Trophoblast cell (in vitro differentiated cells and primary cell): ENCODE measurements around the gene COQ7.

Source experiments
- DNase-seq, 2 donors: peaks; one replicate each; pipeline ENCODE4 v3.0.0-alpha.2; 2016
- H2AFZ ChIP-seq: 2 replicates; pipeline ENCODE4 v1.6.1; 2013; ENCODE audit warnings: low read length, moderate library complexity, mild to moderate bottlenecking; ENCODE audit not compliant: insufficient read depth, poor library complexity
- H2AK5ac ChIP-seq: 2 replicates; pipeline ENCODE4 v1.6.1; 2013; ENCODE audit warnings: mild to moderate bottlenecking, low read length
- H2BK120ac ChIP-seq: 2 replicates; pipeline ENCODE4 v1.6.1; 2013; ENCODE audit warnings: low read length, mild to moderate bottlenecking, moderate library complexity; ENCODE audit not compliant: insufficient read depth, poor library complexity
- H2BK12ac ChIP-seq: 2 replicates; pipeline ENCODE4 v1.6.1; 2013; ENCODE audit warnings: mild to moderate bottlenecking, low read length, moderate library complexity
- H2BK5ac ChIP-seq: 2 replicates; pipeline ENCODE4 v1.6.1; 2013; ENCODE audit warnings: low read length, low read depth, moderate library complexity, mild to moderate bottlenecking; ENCODE audit not compliant: poor library complexity
- H3K14ac ChIP-seq: 2 replicates; pipeline ENCODE4 v1.6.1; 2013; ENCODE audit warnings: mild to moderate bottlenecking, low read length
- H3K18ac ChIP-seq: 2 replicates; pipeline ENCODE4 v1.6.1; 2013; ENCODE audit warnings: mild to moderate bottlenecking, low read length
- H3K23ac ChIP-seq: 2 replicates; pipeline ENCODE4 v1.6.1; 2013; ENCODE audit warnings: low read length
- H3K27ac ChIP-seq: 2 replicates; pipeline ENCODE4 v1.5.1; 2013; ENCODE audit warnings: low read depth, mild to moderate bottlenecking, inconsistent platforms, low read length, moderate library complexity
- H3K27me3 ChIP-seq: 2 replicates; pipeline ENCODE4 v1.6.1; 2013; ENCODE audit warnings: inconsistent platforms, mild to moderate bottlenecking, low read length, moderate library complexity; ENCODE audit not compliant: insufficient read depth
- H3K36me3 ChIP-seq, 2 experiments: 1 replicate in 1 of 2; 2 replicates in 1 of 2; pipeline ENCODE4 v1.6.1; 2013; ENCODE audit warnings: low read length in 2 of 2, mild to moderate bottlenecking in 2 of 2, moderate library complexity in 1 of 2; ENCODE audit not compliant: insufficient read depth in 2 of 2, control insufficient read depth in 1 of 2
- H3K4ac ChIP-seq: 2 replicates; pipeline ENCODE4 v1.6.1; 2013; ENCODE audit warnings: low read depth, mild to moderate bottlenecking, low read length, moderate library complexity
- H3K4me1 ChIP-seq, 2 experiments: 1 replicate in 1 of 2; 2 replicates in 1 of 2; pipeline ENCODE4 v1.6.1; 2013; ENCODE audit warnings: low read length in 2 of 2, mild to moderate bottlenecking in 2 of 2, moderate library complexity in 1 of 2; ENCODE audit not compliant: insufficient read depth in 2 of 2, control insufficient read depth in 1 of 2
- H3K4me2 ChIP-seq: 2 replicates; pipeline ENCODE4 v1.6.1; 2013; ENCODE audit warnings: inconsistent platforms, mild to moderate bottlenecking, low read length, moderate library complexity
- H3K4me3 ChIP-seq: 2 replicates; pipeline ENCODE4 v1.5.1; 2013; ENCODE audit warnings: mild to moderate bottlenecking, low read depth, low read length, inconsistent platforms
- H3K79me1 ChIP-seq: one replicate; pipeline ENCODE4 v1.6.1; 2013; ENCODE audit warnings: low read length
- H3K79me2 ChIP-seq: 2 replicates; pipeline ENCODE4 v1.6.1; 2013; ENCODE audit warnings: low read length, mild to moderate bottlenecking; ENCODE audit not compliant: control insufficient read depth, insufficient read depth, poor library complexity
- H3K9ac ChIP-seq: 2 replicates; pipeline ENCODE4 v1.6.1; 2013; ENCODE audit warnings: mild to moderate bottlenecking, low read length
- H3K9me3 ChIP-seq: 2 replicates; pipeline ENCODE4 v1.6.1; 2013; ENCODE audit warnings: low read depth, mild to moderate bottlenecking, control low read depth, inconsistent platforms, low read length; ENCODE audit not compliant: insufficient read depth
- H4K12ac ChIP-seq: 2 replicates; pipeline ENCODE4 v1.6.1; 2013; ENCODE audit warnings: low read depth, mild to moderate bottlenecking, low read length, moderate library complexity
- H4K8ac ChIP-seq: 2 replicates; pipeline ENCODE4 v1.6.1; 2013; ENCODE audit warnings: low read depth, mild to moderate bottlenecking, low read length, moderate library complexity
- H4K91ac ChIP-seq: one replicate; pipeline ENCODE4 v1.6.1; 2013; ENCODE audit warnings: low read depth, mild to moderate bottlenecking, low read length, moderate library complexity
- WGBS: extraction: QIAGEN DNeasy Blood & Tissue Kit; methylation state at CpG from one replicate; pipeline ENCODE4 v1.1.7; 2013; ENCODE audit warnings: missing lambda C conversion rate; ENCODE audit not compliant: insufficient read length, insufficient coverage; ENCODE audit errors: extremely low coverage; 5-methylcytosine and 5-hydroxymethylcytosine counted together

COQ7 gene

GRCh38 chr16:19029980-19030379, 37.4 kb upstream of the COQ7 start:
- H3K18ac ChIP-seq = no peak overlapping the region
- no peak overlapping the region for H3K14ac ChIP-seq
- no peak overlapping the region for H3K23ac ChIP-seq
- H3K79me2 ChIP-seq = no peaks in the 10 kb centered on the region
- WGBS = no CpG with 5 or more reads among the region's 6 CpGs
- no peaks in the 10 kb centered on the region for H3K36me3 ChIP-seq
- H3K79me1 ChIP-seq = no peaks in the 10 kb centered on the region
- H4K91ac ChIP-seq = no peak overlapping the region
- no peak overlapping the region for H3K4ac ChIP-seq
- no peak overlapping the region for H2BK5ac ChIP-seq
- H3K27me3 ChIP-seq = no peaks in the 10 kb centered on the region
- no peak overlapping the region for H2BK120ac ChIP-seq
- no peak overlapping the region for H2AFZ ChIP-seq
- H4K12ac ChIP-seq = no peak overlapping the region
- H3K27ac ChIP-seq = no peak overlapping the region
- no peak overlapping the region for H3K4me3 ChIP-seq
- H3K4me2 ChIP-seq = no peak overlapping the region
- H2BK12ac ChIP-seq = no peak overlapping the region
- no peaks in the 10 kb centered on the region for H3K4me1 ChIP-seq
- H2AK5ac ChIP-seq = no peak overlapping the region
- no peak overlapping the region for H4K8ac ChIP-seq
- H3K9me3 ChIP-seq = peaks cover 1% of the 10 kb centered on the region
- no peak overlapping the region for H3K9ac ChIP-seq
- DNase-seq = peak in 1 of 2 donors; percentile 46

GRCh38 chr16:19031738-19032137, 35.7 kb upstream of the COQ7 start:
- no peak overlapping the region for H3K27ac ChIP-seq
- no peak overlapping the region for H2BK12ac ChIP-seq
- no peak overlapping the region for H3K4me2 ChIP-seq
- peaks cover 1% of the 10 kb centered on the region for H3K9me3 ChIP-seq
- DNase-seq = no peak
- H4K91ac ChIP-seq = no peak overlapping the region
- no peak overlapping the region for H3K14ac ChIP-seq
- no peaks in the 10 kb centered on the region for H3K79me2 ChIP-seq
- no peak overlapping the region for H4K8ac ChIP-seq
- no peak overlapping the region for H3K9ac ChIP-seq
- H4K12ac ChIP-seq = no peak overlapping the region
- no peaks in the 10 kb centered on the region for H3K79me1 ChIP-seq
- no peak overlapping the region for H2AK5ac ChIP-seq
- no peak overlapping the region for H2BK5ac ChIP-seq
- WGBS = no CpG with 5 or more reads among the region's 4 CpGs
- H3K4me1 ChIP-seq = no peaks in the 10 kb centered on the region
- no peak overlapping the region for H3K18ac ChIP-seq
- peaks cover 0 to 2% of the 10 kb centered on the region in 2 experiments for H3K36me3 ChIP-seq
- H3K23ac ChIP-seq = no peak overlapping the region
- no peak overlapping the region for H3K4me3 ChIP-seq
- no peak overlapping the region for H3K4ac ChIP-seq
- H2BK120ac ChIP-seq = no peak overlapping the region
- no peak overlapping the region for H2AFZ ChIP-seq
- H3K27me3 ChIP-seq = no peaks in the 10 kb centered on the region

DNA sequence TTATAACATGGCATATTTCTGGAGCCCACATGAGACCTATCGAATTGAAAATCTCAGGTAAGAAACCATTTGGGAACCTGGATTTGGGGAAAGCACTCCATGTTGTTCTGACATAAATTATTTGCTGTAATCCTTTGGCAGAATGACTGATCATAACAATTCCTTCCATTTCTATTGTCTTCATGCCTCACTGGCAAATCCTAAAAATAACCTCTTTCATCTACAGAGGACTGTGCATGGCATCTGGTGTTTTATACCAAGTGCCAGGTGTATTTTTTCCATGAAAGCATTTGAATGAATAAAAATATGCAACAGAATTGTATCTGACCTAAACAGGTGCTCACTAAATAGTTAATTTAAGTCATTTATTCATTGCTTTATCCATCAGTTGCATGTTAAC, 33.7 kb upstream of the COQ7 start:
- Histone ChIP-seq H3K4me1 (no peaks in the 10 kb centered on the region), H2BK120ac (no peak overlapping the region), H2AK5ac (no peak overlapping the region), H2BK12ac (no peak overlapping the region), H2AFZ (no peak overlapping the region), H3K79me1 (no peaks in the 10 kb centered on the region), H3K27me3 (no peaks in the 10 kb centered on the region), H3K4ac (no peak overlapping the region), H4K91ac (no peak overlapping the region), H4K8ac (no peak overlapping the region), H3K79me2 (no peaks in the 10 kb centered on the region), H3K9ac (no peak overlapping the region), H3K9me3 (peaks cover 1% of the 10 kb centered on the region), H3K14ac (no peak overlapping the region), H3K27ac (no peak overlapping the region), H3K4me3 (no peak overlapping the region), H3K23ac (no peak overlapping the region), H4K12ac (no peak overlapping the region), H2BK5ac (no peak overlapping the region), H3K36me3 (peaks cover 0 to 2% of the 10 kb centered on the region in 2 experiments), H3K18ac (no peak overlapping the region), H3K4me2 (no peak overlapping the region)
- WGBS = no CpG with 5 or more reads among the region's 1 CpG
- no peak for DNase-seq

DNA sequence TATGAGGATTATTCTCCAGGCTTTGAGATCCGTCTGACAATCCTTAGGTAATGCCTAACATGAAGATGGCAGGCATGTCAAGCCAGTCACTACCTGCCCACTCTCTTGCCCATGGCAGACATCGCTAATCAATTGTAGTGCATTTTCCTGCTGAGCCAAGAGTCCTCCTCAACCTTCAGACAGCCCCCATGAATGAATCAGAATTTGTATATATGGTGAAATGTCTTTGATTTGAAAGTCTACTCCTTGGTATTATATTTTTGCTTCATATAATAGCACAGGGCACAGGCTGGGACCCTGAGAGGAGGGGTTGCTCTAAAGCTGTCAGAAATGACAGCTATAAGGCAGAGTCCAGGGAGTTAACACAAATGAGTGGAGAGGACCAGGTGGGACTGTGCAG, 27.0 kb upstream of the COQ7 start:
- Histone ChIP-seq H3K4me3 (no peak overlapping the region), H3K4me1 (no peaks in the 10 kb centered on the region), H3K18ac (no peak overlapping the region), H2AFZ (no peak overlapping the region), H4K8ac (no peak overlapping the region), H3K14ac (no peak overlapping the region), H3K36me3 (peaks cover 0 to 2% of the 10 kb centered on the region in 2 experiments), H3K9me3 (no peaks in the 10 kb centered on the region), H2AK5ac (no peak overlapping the region), H3K9ac (no peak overlapping the region), H2BK12ac (no peak overlapping the region), H4K12ac (no peak overlapping the region), H3K23ac (no peak overlapping the region), H3K27ac (no peak overlapping the region), H2BK5ac (no peak overlapping the region), H3K4me2 (no peak overlapping the region), H3K4ac (no peak overlapping the region), H2BK120ac (no peak overlapping the region), H3K79me1 (no peaks in the 10 kb centered on the region), H3K27me3 (no peaks in the 10 kb centered on the region), H4K91ac (no peak overlapping the region), H3K79me2 (no peaks in the 10 kb centered on the region)
- DNase-seq = no peak
- no CpG with 5 or more reads among the region's 2 CpGs for WGBS
